HepG2 (cell line): ENCODE results near the gene FOXD1. TPM values are rescaled to one million over a fixed set of nuclear protein-coding genes. Genes with fewer than 3 reads are reported as not detected.

ENCODE experiments used
- ATAC-seq: fragments of 200-7000 bp; cut with Tn5 transposase; 3 replicates; pipeline ENCODE4 v1.9.1; 2020; ENCODE audit warnings: mild to moderate bottlenecking, moderate library complexity
- BruUV-seq: library from RNA; stranded (reverse); fragments of 400-500 nt; replicated peaks from 2 replicates; lab custom pipeline; 2021; lab: Mats Ljungman, UMichigan
- CTCF ChIA-PET: fragments of 300-600 bp; formaldehyde crosslinking; extraction: SDS; loops from one replicate; lab custom pipeline; 2021; ENCODE audit warnings: low total read pairs, inconsistent platforms, low intra/inter-chr PET ratio; lab: Yijun Ruan, JAX
- POLR2A ChIA-PET: fragments of 350-600 bp; sonication (Branson Sonifier 250); formaldehyde crosslinking; loops from one replicate; lab custom pipeline; 2020; ENCODE audit warnings: antibody characterized with exemption, inconsistent platforms; lab: Yijun Ruan, JAX
- DNase-seq: peaks from one replicate; pipeline ENCODE4 v3.0.0-alpha.2; 2015; ENCODE audit warnings: low spot score
- FAIRE-seq: peaks from 3 replicates; lab custom pipeline; 2011; peaks lifted over from hg19 to GRCh38; lab: Jason Lieb, UNC
- H2AFZ ChIP-seq: one replicate; pipeline ENCODE4 v1.6.1; 2011; ENCODE audit warnings: low read length, inconsistent platforms
- H3K27ac ChIP-seq: fragments of 300-600 bp; 3 replicates; pipeline ENCODE4 v1.8.0; 2011; ENCODE audit warnings: mixed run types, mild to moderate bottlenecking, mixed read lengths, low read length, inconsistent platforms; ENCODE audit not compliant: insufficient read depth; ENCODE audit errors: extremely low read length
- H3K27me3 ChIP-seq, 2 experiments: fragments of 200-600 bp in 1 of 2; 2 replicates in 1 of 2; 3 replicates in 1 of 2; pipeline versions ENCODE4 v1.6.0 to v1.8.0; 2011; ENCODE audit warnings: low read length in 2 of 2, mild to moderate bottlenecking in 2 of 2, moderate library complexity in 2 of 2, inconsistent platforms in 1 of 2; ENCODE audit not compliant: insufficient read depth in 2 of 2, control insufficient read depth in 1 of 2
- H3K36me3 ChIP-seq, 2 experiments: fragments of 200-600 bp in 1 of 2; replicated peaks in 1 of 2; 2 replicates in 1 of 2; 3 replicates in 1 of 2; pipeline versions ENCODE4 v1.5.1 to v1.8.0; 2011; ENCODE audit warnings: low read length in 2 of 2, inconsistent platforms in 1 of 2; ENCODE audit not compliant: insufficient read depth in 2 of 2, control insufficient read depth in 1 of 2
- H3K4me1 ChIP-seq: 2 replicates; pipeline ENCODE4 v1.5.1; 2012; ENCODE audit warnings: low read length, inconsistent platforms; ENCODE audit not compliant: insufficient read depth
- H3K4me2 ChIP-seq: 2 replicates; pipeline ENCODE4 v1.6.0; 2011; ENCODE audit warnings: low read depth, low read length, inconsistent platforms
- H3K4me3 ChIP-seq, 3 experiments: fragments of 200-600 bp in 1 of 3; sonication (generic), shearing (Covaris generic) in 1 of 3; replicated peaks in 1 of 3; 2 replicates each; pipeline ENCODE4 v1.5.1; 2011 to 2016; ENCODE audit warnings: low read length in 3 of 3, inconsistent platforms in 2 of 3, low read depth in 2 of 3, mild to moderate bottlenecking in 2 of 3, control low read depth in 1 of 3, mixed read lengths in 1 of 3; ENCODE audit not compliant: insufficient read depth in 1 of 3
- H3K79me2 ChIP-seq: one replicate; pipeline ENCODE4 v1.6.1; 2011; ENCODE audit warnings: low read length, inconsistent platforms; ENCODE audit not compliant: insufficient read depth
- H3K9ac ChIP-seq: 2 replicates; pipeline ENCODE4 v1.6.0; 2011; ENCODE audit warnings: mild to moderate bottlenecking, low read depth, low read length, inconsistent platforms; ENCODE audit not compliant: insufficient read depth
- H3K9me3 ChIP-seq: 2 replicates; pipeline ENCODE4 v1.5.1; 2012; ENCODE audit warnings: mild to moderate bottlenecking, low read length
- H4K20me1 ChIP-seq: 2 replicates; pipeline ENCODE4 v1.6.0; 2011; ENCODE audit warnings: inconsistent platforms, mild to moderate bottlenecking, low read length, moderate library complexity; ENCODE audit not compliant: insufficient read depth
- KDM2A ChIP-seq: sonication (generic); formaldehyde crosslinking; IDR thresholded peaks from 2 replicates; pipeline ENCODE4 v1.4.0; 2020; ENCODE audit warnings: low read depth, missing genetic modification reagents, borderline replicate concordance
- MIXL1 ChIP-seq: IDR thresholded peaks from 2 replicates; pipeline ENCODE4 v1.6.1; 2016
- SP1 ChIP-seq, 2 experiments: fragments of 450-650 bp in 1 of 2; sonication (generic) in 1 of 2; formaldehyde crosslinking in 1 of 2; IDR thresholded peaks; 2 replicates each; pipeline versions ENCODE4 v1.4.0 to v1.6.1; 2016 to 2020; ENCODE audit warnings: missing genetic modification reagents in 1 of 2
- SP4 ChIP-seq: sonication (generic); formaldehyde crosslinking; IDR thresholded peaks from 2 replicates; pipeline ENCODE4 v1.8.1; 2023; ENCODE audit warnings: mild to moderate bottlenecking, missing genetic modification reagents
- ZC3H13 ChIP-seq: sonication (generic); formaldehyde crosslinking; IDR thresholded peaks from 2 replicates; pipeline ENCODE4 v1.8.1; 2023; ENCODE audit warnings: mild to moderate bottlenecking, missing genetic modification reagents, moderate library complexity
- ZKSCAN8 ChIP-seq: IDR thresholded peaks from 2 replicates; pipeline ENCODE4 v1.6.1; 2016; ENCODE audit warnings: borderline replicate concordance, missing genetic modification reagents, missing compliant biosample characterization
- ZNF468 ChIP-seq: sonication (generic); formaldehyde crosslinking; IDR thresholded peaks from 2 replicates; pipeline ENCODE4 v1.8.0; 2022; ENCODE audit warnings: mild to moderate bottlenecking, moderate library complexity, missing genetic modification reagents
- ZNF713 ChIP-seq: sonication (generic); formaldehyde crosslinking; IDR thresholded peaks from 2 replicates; pipeline ENCODE4 v1.4.0; 2020; ENCODE audit warnings: mild to moderate bottlenecking, missing genetic modification reagents
- ZNF790 ChIP-seq: sonication (generic); formaldehyde crosslinking; IDR thresholded peaks from 2 replicates; pipeline ENCODE4 v1.8.0; 2022; ENCODE audit warnings: missing genetic modification reagents, mild to moderate bottlenecking, borderline replicate concordance
- ZSCAN9 ChIP-seq: IDR thresholded peaks from 2 replicates; pipeline ENCODE4 v1.6.1; 2016; ENCODE audit warnings: borderline replicate concordance
- in situ Hi-C: cut with HindIII; loops from 2 replicates; pipeline ENCODE4 v1.10.0; 2017; ENCODE audit warnings: low pct_unique_long_range_greater_than_20kb; ENCODE audit not compliant: extremely low pct_ligation_motif_present
- intact Hi-C: fragments of 100-400 bp; cut with micrococcal nuclease; formaldehyde crosslinking; loops from one replicate; pipeline ENCODE4 v1.10.0; 2022; ENCODE audit not compliant: unreplicated experiment
- polyA plus RNA-seq, 8 experiments: library from polyadenylated mRNA; depleted of rRNA in 3 of 8; stranded (reverse) in 7 of 8; unstranded in 1 of 8; fragments of >200 nt; fragmentation: Illumina TruSeq in 4 of 8; extraction: Trizol in 4 of 8; gene quantifications; 2 replicates each; pipeline versions ENCODE4 v1.2.1 to v1.2.3, GENCODE V29; 2011 to 2016; ENCODE audit warnings: low read depth in 4 of 8, missing spikeins in 1 of 8, mixed read lengths in 1 of 8; ENCODE audit not compliant: insufficient read depth in 1 of 8
- total RNA-seq, 5 experiments: library from RNA; depleted of rRNA; stranded (reverse); fragments of >200 nt; fragmentation: Illumina TruSeq; extraction: Trizol; gene quantifications; 2 replicates each; pipeline ENCODE4 v1.2.3, GENCODE V29; 2016; ENCODE audit warnings: low read depth in 1 of 5
- TF ChIP-seq, protein P1 (sequence below): sonication (generic); formaldehyde crosslinking; IDR thresholded peaks from 2 replicates; pipeline ENCODE4 v1.4.0; 2020; ENCODE audit warnings: mild to moderate bottlenecking, missing genetic modification reagents
- TF ChIP-seq, protein P2 (sequence below): sonication (generic); formaldehyde crosslinking; IDR thresholded peaks from 2 replicates; pipeline ENCODE4 v1.4.0; 2020; ENCODE audit warnings: mild to moderate bottlenecking, missing genetic modification reagents

Gene FOXD1
- total and polyA plus RNA-seq, 2 of the 13 experiments (the other 11 are each of a cell fraction or from before 2014, with no cell fraction given): 0.04 to 0.05 TPM

DNA sequence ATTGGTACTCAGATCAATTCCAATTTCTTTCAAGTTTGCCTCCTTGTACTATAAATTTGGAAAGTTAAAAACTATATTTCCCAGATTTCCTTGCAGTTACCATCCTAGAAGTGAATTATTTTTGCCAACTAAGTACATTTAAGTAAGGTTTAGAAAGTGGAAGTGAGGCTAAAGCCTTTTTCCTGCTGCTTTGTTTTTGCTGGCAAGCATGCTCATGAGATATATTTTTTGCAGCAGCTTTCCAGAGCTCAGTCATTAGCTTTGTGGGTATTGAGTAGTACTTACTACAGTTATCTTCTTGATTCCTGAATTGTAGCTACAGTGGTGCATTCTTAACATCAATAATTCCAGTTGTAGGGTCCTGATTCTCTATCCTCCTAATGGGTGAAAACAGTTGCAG, 46.1 kb upstream of the FOXD1 start:
- no peak overlapping the region for H2AFZ ChIP-seq
- no peak overlapping the region for H3K4me2 ChIP-seq
- TF ChIP-seq ZNF790 (CRISPR knock-in tag) (no peak), KDM2A (CRISPR knock-in tag) (no peak), MIXL1 (CRISPR knock-in tag) (no peak), SP1 (IDR thresholded peaks at IDR 0.05) (no peak), SP1 (CRISPR knock-in tag; IDR thresholded peaks at IDR 0.05) (no peak), ZNF468 (CRISPR knock-in tag) (no peak), ZSCAN9 (no peak), ZC3H13 (CRISPR knock-in tag) (no peak), ZKSCAN8 (CRISPR knock-in tag) (no peak), SP4 (CRISPR knock-in tag) (no peak), ZNF713 (CRISPR knock-in tag) (no peak)
- TF ChIP-seq, protein P1, sequence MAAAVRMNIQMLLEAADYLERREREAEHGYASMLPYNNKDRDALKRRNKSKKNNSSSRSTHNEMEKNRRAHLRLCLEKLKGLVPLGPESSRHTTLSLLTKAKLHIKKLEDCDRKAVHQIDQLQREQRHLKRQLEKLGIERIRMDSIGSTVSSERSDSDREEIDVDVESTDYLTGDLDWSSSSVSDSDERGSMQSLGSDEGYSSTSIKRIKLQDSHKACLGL (CRISPR knock-in tag): no peak
- TF ChIP-seq, protein P2, sequence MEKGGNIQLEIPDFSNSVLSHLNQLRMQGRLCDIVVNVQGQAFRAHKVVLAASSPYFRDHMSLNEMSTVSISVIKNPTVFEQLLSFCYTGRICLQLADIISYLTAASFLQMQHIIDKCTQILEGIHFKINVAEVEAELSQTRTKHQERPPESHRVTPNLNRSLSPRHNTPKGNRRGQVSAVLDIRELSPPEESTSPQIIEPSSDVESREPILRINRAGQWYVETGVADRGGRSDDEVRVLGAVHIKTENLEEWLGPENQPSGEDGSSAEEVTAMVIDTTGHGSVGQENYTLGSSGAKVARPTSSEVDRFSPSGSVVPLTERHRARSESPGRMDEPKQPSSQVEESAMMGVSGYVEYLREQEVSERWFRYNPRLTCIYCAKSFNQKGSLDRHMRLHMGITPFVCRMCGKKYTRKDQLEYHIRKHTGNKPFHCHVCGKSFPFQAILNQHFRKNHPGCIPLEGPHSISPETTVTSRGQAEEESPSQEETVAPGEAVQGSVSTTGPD (CRISPR knock-in tag): no peak
- ChIA-PET POLR2A (no interaction called here), CTCF (no interaction called here)
- ATAC-seq: no peak
- no peak overlapping the region for H3K4me3 ChIP-seq
- peaks cover 10% of the 10 kb centered on the region for H4K20me1 ChIP-seq
- FAIRE-seq: no peak
- peaks cover 0 to 4% of the 10 kb centered on the region in 2 experiments; a peak in 2 of 5 replicates for H3K27me3 ChIP-seq
- H3K9me3 ChIP-seq: no peaks in the 10 kb centered on the region
- no peak overlapping the region for H3K27ac ChIP-seq
- peaks cover 16% of the 10 kb centered on the region for H3K79me2 ChIP-seq
- peaks cover 12% of the 10 kb centered on the region for H3K4me1 ChIP-seq
- no peak overlapping the region for H3K9ac ChIP-seq
- in situ Hi-C loops: no loop called here
- no TSS peak for BruUV-seq
- no peak for DNase-seq
- H3K36me3 ChIP-seq: no peaks in the 10 kb centered on the region
- intact Hi-C loops: loop anchor here (5.0 kb wide), 1 partner anchor 48 kb away; no protein-coding TSS in a partner anchor
